ENCODE results near the gene ARHGEF11.

- TF ChIP-seq CTCF (IDR thresholded peaks at IDR 0.05) (no peak), ZFX (IDR thresholded peaks at IDR 0.05; ENCODE audit: borderline replicate concordance) (no peak)
Observed at GRCh38 chr1:156893048-156893953, 152.2 kb downstream of the ARHGEF11 start, which contains the start of gene PEAR1.

Measured in 22Rv1 (cell line).